NCI-H146 treated with DMSO at 0.1 percent for 48 hours (cell line): ENCODE measurements around the gene ELOVL6.
"Not testable (repeated sequence)": the region's sequence is repeated elsewhere in the genome, so short reads cannot be mapped to it uniquely, and the experiment has no call there.

ENCODE experiments used
- DNase-seq: peaks from one replicate; lab custom pipeline; 2025; ENCODE audit not compliant: unreplicated experiment; lab: John Stamatoyannopoulos, UW

The ELOVL6 gene

DNA sequence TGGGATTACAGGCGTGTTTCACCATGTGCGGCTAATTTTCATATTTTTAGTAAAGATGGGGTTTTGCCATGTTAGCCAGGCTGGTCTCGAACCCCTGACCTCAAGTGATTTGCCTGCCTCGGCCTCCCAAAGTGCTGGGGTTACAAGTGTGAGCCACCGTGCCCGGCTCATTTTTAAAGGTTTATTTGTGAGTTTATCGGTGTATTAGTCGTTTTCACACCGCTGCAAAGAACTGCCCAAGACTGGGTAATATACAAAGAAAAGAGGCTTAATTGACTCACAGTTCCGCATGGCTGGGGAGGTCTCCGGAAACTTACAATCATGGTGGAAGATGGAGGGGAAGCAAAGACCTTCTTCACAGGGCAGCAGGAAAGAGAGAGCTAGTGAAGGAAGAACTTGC, 159.3 kb downstream of the ELOVL6 start:
- DNase-seq, result not testable (repeated sequence)

DNA sequence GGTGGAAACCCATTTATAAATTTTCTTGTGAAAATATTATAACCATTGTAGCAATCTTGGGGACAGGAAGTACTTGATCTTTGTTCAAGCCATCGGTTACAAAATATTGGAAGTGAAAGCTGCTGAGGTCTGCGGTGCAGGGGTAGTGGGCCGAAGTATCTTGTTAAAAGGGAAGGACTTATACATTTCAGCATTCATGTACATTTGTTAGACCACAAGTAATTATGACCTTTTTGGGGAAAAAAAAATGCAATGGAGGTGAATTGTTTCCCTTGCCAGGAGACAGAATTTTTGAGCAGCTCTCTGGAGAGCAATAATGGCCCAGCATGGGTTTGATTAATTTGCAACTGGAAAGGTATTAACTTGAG, 164.4 kb downstream of the ELOVL6 start:
- no peak for DNase-seq

DNA sequence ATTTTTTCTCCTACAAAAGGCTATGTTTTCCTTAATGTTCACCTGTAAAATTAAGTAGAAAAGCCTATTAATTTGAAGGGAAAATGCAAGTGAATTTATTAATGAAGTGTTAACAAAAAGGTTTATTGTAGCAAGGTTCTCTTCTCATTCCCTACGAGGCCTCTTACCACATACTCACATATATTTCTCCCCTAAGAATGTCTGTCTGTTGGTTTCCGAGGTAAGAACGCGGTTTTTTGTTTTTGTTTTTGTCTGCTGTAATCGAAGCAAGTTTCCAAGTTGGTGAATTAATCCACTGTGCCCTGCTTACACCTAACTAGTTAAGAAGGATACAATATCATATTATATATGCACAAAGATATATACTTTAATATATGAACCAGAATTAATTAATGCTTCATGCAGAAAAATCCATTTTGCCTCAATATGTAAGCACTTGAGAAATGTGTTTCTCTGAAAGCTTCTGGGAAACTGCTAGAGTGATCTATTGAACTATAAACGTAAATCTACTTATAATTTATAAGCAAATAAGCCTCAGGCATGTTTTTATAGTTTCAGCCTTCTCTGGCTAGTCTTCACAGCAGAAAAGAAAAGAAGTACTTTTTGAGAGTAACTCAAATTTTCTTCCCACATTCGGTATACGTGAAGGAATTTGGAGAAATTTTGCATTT, 164.9 kb downstream of the ELOVL6 start:
- no peak for DNase-seq

DNA sequence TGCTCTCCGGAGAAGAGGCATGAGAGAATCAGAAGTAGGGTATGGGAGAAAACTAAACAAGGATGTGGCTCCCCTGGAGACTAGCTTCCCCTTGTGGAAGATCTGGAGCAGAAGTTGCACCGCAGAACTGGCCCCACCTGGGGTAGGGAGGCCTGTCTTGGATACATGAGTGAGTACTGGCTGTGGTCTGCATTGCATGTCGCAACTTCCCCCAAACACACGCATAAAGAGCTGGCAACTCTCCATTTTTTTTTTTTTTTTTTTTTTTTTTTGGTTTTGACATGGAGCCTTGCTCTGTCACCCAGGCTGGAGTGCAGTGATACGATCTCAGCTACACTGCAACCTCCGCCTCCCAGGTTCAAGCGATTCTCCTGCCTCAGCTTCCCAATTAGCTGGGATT, 165.8 kb downstream of the ELOVL6 start:
- DNase-seq, result no peak

DNA sequence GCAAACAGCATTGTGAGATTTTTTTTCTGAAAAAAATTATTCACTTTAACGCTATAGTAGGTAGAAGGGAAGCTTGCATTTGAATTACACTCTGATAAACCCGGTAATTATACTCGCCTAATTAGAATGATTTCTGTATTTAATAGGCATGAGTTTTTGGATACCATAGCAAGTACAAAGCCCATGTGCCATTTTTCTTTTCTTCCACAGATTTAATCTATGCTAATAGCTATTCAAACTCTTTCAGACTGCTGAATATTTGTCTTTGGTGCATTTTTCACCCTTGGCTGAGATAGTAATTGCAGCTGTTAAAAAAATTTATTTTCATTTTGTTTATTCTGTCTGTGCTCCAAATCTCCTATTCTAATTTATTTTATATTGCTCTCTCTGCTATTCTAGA, 172.7 kb downstream of the ELOVL6 start:
- no peak for DNase-seq

DNA sequence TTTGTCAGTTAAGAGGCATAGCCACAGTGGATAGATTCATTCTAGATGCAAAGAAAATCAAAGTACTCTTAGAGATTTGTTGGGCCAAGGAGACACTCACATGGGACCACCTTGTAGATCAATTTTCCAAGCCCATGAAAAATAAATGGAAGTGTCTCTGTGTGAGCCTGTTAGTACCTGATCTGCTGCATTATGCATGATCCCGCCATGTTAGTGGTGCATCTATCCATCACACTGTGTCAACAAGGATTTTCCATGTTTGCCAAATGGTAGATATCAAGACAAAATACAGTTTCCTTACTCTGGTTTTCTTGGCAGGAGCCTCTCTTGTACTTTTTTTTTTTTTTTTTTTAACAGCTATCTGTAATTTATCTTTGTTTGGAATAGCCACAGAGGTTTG, 173.4 kb downstream of the ELOVL6 start:
- DNase-seq, result no peak

DNA sequence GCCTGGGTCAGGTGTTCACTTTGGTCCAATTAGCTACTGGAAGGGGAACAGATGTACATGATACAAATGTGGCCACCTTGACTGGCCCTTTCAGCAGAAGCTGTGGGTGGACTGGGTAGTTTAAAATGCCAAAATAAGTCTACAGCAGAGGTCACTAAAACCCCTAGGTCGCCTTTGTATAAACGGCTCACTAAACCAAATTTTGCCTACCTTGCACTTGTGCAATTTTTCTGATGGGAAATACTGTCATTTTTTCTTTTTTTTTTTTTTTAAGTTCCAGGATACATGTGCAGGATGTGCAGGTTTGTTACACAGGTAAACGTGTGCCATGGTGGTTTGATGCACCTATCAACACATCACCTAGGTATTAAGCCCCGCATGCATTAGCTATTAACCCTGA, 176.0 kb downstream of the ELOVL6 start:
- DNase-seq, result no peak

DNA sequence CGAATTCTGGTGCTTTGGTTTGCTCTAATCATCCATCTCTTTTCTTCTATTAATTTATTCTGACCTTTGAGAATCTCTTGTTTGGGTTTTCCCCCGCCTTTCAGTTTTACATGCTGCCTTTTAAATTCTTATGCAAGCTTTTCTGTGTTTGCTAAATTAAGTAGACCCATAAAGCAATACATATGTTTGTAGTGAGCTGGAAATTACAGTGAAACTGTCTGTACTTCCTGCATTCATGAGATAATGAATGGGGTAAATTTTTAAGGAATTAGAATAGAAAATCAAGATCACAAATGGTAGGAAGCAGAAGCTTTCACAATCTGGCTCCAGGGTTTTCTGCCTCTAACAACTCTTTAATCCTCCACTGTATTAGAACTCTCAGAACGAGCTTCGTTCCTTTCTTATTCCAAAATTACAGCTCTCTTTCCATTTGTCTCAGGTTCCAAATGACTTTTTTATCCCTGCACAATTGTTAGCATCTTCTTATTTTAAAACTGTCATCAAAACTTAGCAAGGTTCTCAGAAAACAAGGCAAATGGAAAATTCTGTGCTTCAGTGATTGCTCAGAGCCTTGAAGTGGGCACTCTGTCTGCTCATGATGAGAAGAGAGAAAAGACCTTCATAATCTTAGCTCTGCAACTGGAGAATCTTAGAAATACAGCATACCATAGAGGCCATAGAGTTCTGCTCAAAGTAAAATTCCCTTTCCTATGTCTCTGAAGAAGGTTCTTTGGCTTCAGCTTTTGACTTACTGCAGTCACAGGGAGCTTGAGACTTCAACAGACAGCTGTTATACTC, 177.6 kb downstream of the ELOVL6 start:
- no peak for DNase-seq

DNA sequence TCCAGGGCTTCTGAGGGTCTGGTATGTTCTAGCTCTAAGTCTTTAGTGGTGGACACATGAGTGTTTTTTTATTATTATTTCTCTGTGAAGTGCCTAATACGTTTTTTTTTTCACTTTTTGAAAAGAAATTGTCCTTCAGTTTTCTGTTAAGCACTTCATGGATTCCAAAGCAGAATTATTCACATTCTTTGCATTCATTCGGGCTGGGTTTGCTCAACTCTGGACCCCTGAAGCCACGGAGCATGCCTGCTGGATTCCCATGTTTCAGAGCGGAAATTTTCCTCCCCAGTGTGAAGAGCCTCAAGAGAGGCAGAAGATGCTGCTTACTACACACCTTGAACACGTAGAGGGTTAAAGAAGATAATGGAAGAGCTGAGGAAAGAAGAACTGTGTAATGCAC, 178.3 kb downstream of the ELOVL6 start:
- DNase-seq, result no peak

DNA sequence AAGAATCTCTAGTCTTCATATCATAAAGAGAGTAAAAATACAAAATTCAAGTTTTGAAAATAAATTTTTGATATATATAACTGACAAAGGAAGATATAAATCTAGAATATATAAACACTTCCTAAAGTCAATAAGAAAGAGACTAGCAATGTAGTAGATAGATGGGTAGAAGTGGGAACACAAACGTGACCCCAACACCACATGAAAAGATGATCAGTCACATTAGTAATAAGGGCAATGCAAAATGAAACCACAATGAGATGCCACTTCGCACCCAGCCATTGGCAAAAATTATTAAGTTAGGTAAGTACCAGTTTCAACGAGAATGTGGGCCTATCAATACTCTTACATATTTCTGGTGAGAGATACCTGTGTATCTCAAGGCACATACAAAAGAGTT, 179.3 kb downstream of the ELOVL6 start:
- DNase-seq, result no peak

DNA sequence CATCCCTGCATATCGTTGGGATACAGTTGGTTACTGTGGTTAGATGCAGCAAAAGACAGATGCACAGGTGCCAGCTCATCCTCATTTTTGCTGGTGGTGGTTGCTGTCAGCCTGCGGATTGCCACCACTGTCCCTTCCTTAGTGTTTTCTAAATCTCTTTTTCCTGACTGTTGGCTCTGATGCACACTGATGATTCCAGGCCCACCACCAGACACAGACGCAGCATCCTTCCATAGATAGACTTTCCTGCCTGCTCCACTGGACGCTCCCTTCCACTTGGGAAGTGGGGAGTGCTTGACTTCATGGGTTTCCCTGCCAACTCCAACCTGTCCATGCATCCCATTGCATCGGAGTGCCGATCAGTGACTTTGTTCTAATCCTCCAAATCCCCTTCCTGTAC, 184.2 kb downstream of the ELOVL6 start:
- DNase-seq, result no peak

DNA sequence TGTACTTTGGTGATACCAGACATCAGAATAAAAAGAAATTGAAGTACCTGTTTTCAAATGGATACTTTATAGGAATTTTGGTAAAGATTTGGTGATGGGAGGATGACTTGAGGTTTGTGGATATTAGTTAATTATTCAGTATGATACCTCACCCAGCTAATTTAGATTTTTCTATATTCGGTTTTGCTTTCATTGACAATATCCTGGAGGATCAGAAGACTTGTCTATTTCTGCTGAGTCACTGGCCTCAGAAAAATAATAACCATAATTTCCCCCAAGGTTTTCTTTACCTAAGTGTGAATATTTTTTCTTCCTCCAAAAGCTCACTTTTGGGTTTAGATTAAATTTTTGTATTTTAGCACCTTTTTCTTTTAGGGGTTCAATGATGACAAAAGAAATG, 185.5 kb downstream of the ELOVL6 start:
- DNase-seq, result no peak

DNA sequence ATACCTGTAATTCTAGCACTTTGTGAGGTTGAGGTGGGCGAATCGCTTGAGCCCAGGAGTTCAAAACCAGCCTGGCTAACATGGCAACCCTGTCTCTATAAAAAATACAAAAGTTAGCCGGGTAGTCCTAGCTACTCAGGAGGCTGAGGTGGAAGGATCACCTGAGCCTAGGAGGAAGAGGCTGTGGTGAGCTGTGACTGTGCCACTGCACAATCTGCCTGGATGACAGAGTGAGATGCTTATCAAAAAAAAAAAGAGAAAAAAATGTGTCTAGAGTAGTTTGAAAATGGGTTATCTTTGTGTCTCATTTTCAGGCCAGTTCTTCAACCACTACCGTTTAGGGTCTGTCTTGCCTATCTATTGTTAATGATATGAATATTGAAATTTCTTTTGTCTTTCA, 187.6 kb downstream of the ELOVL6 start:
- DNase-seq, result no peak

DNA sequence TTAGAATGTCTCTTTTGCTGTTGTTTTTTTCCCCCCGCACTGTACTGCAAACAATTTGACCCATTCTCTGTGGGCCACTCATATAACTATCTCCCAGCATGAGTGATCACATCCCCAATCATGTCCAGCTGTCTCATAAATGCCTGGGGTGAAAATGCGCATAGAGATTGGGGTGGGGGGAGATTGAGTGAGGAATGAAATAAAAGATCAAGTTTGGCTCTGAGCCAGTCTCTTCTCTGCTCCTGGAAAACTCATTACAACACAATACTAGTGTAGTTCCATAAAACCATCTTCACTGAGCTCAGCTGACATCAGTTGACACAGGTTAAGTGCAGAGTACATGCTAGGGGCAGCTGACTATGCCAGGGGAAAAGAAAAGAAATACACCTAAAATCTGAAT, 188.9 kb downstream of the ELOVL6 start:
- peak; percentile 21 for DNase-seq

DNA sequence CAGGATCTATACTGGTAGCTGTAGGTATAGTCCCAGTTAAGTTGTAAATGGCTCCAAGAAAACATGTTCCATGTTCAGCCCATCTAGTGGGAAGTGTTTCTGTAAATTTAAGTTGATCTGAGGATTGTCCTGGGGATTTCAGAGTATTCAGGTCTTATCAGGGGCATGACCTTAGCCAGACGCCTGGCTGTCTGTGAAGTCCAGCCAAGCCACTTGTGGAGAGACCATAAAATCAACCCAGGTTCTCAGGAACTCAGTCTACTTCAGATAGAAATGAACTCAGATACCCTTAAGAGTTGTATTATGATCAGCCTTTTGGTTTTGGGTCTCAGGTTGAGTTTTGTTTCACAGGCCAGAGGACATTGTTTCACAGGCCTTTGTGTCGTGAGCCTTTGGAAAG, 189.9 kb downstream of the ELOVL6 start:
- no peak for DNase-seq

DNA sequence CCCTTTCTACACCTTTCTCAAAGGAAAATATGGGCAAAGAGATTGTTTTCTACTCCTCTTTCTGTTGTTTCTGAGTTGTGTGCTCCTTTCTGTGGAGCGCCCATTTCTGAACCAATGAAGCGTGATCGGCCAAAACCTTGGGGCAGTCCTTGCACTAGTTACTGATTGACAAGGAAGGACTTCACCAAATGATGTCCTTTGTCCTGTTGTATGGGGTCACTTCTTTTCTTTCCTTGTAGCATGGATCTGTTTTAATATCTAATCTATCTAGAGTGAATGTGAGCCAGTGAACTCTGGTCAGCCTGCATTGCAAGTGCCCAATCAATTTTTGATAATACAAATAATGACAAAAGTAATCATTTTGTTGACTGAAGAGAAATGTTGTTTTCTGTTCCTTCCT, 191.2 kb downstream of the ELOVL6 start:
- DNase-seq, result no peak

DNA sequence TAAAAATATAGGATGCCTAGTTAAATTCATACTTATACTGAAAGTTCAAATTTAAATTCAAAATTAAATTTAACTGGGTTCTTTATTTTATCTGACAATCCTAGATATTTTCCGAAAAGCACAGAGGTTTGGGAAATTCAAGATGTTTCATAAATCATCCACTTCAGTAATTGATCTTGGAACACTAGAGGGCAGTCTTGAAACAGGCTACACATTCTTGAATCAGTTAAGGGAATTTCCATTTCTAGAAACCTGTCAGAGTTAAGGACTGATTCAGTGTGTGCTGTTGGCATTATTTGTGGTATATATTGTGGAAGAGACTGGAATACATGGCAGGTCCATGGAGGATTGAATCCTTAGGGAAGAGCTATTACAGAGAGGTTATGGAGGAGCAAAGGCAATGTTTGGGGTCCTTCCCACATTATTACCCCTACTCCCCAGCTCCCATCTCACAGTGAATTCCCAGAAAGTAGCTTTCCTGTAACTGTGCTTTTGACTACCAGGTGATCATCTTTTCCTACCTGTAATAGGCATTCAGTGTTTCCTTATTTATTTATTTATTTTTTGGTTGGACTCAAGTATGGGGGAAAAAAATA, 192.9 kb downstream of the ELOVL6 start:
- DNase-seq, result peak; percentile 2

DNA sequence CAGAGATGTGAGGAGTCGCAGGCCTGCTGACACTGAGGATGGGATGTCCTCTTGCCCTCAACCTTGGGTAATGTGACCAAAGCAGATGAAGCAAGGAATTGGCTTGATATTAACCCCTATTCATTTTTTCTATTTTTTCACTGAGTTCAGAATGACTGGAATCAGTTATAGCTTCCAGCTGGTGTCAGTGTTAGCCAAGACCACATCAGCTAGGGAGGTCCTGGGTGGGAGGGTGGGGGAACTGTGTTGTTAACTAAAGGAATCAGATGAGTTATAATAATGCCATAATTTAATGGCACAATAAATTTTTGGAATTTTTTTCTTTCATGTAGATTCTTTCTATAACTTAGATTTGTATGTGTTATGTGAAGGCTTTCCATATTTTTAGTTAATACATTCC, 193.9 kb downstream of the ELOVL6 start:
- no peak for DNase-seq

DNA sequence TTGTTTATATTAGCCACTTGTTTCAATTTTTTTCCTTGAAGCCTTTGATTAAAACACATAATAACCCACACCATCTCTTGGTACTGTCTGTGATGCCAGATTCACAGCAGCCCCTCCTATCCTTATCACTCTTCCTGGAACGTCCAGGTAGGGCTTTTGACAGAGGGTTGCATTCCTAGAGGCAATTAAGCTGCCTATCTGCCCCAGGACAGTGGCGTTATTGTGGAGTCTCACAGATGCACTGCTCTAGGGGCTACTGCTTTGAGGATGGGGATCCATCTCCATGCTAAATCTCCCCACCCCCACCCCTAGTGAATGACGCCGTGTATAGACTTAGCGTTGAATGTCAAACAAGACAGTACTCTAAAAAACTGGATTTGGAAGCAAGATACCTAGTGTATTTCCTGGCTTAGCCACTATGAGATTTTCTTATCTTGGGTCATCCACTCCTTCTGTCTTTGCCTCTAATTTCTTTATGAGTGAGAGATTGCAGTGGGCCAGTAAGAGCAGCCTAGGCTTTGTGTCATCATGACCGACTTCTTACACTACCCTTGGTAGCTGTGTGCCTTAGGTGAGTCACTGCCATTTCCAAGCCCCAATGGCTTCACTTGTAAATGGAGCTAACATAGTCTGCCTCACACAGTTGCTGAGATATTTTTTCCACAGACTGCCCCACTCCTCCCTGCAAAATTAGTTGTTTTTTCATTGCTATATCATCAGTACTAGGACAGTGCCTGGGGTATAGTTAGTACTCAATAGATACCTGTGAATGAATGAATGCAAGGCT, 194.8 kb downstream of the ELOVL6 start:
- no peak for DNase-seq

DNA sequence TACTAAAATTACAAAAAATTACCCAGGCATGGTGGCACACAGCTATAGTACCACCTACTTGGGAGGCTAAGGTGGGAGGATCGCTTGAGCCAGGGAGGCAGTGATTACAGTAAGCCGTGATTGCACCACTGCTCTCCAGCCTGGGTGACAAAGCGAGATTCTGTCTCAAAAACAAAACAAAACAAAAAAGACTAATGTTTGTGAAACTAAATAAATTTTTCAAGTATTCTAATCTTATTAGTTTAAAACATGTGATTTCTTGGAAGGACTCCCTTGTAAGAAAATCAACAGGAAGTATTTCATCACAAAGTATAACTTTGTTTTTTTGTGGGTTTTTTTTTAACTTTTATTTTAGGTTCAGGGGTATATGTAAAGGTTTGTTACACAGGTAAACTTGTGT, 196.1 kb downstream of the ELOVL6 start:
- DNase-seq, result no peak

DNA sequence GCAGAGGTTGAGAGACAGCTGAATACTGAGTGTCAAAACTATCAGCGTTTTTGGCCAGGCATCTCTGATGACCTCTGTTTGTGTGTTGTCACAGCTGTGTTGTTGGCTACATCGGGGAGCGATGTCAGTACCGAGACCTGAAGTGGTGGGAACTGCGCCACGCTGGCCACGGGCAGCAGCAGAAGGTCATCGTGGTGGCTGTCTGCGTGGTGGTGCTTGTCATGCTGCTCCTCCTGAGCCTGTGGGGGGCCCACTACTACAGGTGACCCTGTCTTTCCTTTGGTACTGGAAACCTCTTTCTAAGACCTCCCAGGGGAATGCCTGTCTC, 198.9 kb downstream of the ELOVL6 start:
- no peak for DNase-seq
